Measurements from ENCODE around the gene IL17C.

IL17C gene

DNA sequence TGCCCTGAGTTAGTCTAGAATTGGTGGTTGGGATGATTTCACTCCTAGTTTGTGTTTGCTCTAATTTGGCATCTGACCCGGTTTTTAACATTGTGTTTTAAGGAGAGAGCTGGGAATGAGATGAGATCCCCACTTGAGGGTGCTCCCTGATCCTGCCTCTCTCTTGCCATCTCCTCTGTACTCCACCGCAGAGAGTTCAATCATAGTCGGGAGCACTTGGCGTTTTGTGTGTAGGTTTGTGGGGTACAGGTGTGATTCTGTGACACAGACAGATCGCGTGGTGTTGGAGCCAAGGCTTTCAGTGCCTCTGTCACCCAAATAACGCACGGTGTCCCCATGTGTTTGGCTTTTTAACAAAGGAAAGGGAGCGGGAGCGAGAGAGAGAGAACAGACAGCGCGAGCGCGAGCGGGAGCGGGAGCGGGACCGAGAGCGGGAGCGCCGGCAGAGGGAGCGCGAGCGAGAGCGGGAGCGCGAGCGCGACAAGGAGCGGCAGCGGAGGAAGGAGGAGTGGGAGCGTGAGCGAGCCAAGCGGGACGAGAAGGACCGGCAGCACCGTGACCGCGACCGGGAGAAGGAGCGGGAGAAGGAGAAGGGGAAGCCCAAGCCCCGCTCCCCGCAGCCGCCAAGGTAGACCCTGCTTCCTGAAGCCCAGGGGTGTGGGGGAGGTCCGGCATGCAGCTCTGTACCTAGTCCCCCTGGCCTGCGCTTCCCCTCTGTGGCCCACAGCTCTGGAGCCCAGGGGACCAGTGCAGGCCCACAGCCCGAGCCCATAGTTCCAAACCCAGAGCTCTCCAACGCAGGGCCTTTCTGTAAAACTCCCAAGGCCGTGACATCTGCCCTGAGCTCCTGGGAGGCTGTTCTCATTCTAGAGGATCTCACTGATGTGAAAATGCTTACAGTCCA, 27.2 kb upstream of the IL17C start:
- DNase-seq, result no peak

DNA sequence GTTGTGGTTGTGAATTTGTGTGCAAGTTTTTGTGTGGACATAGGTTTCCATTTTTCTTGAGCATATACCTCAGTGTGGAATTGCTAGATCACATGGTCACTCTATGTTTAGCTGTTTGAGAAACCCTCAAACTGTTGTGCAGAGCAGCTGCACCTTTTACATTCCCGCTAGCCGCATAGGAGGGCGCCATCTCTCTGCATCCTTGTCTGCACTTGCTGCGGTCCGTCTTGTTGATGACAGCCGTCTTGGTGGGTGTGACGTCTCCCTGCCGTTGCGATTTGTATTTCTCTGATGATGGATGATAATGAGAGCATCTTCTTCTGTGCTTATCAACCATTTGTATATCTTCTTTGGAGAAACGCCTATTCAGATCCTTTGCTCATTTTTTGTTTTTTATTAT, 25.1 kb upstream of the IL17C start:
- DNase-seq, result no peak

- no peak for DNase-seq
Measured at GRCh38 chr16:88613911-88614817, 24.2 kb upstream of the IL17C start.

- peak; percentile 14 for DNase-seq
Measured at GRCh38 chr16:88614818-88615580, 23.4 kb upstream of the IL17C start.

DNA sequence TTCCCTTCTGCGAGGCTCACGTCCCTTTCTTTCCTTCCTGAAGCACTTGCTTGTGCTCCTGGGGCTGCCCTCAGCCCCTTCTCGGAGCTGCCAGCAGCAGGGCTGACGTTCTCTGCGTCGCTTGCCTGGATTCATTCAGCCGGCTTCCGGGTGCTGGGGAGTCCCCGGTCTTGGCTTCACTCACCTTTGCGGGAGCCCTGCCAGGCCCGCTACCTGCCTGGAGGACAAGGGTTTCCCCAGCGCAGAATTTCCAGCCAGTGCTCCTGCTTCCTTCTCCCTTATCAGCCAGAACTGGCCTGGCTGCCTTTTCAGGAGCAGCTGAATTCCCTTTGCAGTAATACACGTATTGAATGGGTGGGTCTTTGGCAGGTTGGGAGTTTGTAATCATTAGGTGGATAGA, 22.1 kb upstream of the IL17C start:
- DNase-seq, result no peak

DNA sequence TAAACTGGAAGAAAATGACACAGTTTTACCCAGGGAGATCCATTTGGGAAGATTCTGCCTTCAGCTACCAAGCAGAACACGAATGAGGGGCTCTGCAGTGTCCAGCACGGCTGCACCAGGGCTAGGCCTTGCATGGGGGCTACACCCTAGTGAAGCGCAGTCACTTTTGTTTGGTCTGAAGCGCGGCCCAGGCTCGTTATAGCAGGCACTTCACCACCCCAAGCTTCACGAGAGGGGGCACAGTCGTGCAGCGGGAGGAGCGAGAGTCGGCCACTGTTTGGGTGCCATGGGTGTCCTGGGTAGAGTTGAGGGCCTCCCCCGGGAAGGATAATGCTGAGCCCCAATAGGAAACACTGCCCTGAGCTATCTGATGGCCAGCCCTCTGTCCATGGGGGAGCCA, 21.6 kb upstream of the IL17C start:
- no peak for DNase-seq

DNA sequence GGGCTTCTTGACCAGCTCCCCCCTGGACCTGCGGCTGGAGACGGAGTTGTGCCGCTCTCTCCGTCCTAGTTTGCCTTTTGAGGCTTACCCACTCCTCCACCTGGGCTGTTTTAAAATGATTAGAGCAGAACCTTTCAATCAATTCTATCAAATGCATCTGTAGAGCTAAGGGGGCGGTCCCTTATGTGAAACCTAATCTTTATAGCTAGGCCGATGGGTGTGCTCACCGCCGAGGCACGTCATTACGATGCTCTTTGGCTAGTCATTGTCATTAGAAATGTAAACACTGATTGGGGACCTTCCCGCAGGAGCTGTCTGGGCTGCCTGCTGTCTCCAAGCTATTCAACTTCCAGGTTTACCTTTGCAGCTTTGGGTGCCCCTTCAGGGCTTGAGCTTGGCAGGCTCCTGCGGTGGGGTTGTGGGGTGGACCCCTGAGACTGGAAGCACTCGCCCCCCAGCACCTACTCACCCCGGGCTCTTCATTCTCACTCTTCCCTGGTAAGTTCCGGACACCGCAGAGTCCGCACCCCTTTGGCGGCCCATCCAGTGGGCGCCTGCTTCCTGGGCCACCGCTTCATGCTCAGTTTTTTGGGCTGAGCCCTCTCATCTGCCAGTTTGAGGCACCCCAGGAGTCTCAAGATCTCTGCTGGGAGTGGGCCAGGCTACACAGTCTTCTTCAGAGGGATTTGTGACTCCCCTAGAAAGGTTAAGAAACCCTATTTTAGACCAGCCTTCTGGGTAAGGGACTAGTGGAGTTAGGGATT, 20.9 kb upstream of the IL17C start:
- no peak for DNase-seq

DNA sequence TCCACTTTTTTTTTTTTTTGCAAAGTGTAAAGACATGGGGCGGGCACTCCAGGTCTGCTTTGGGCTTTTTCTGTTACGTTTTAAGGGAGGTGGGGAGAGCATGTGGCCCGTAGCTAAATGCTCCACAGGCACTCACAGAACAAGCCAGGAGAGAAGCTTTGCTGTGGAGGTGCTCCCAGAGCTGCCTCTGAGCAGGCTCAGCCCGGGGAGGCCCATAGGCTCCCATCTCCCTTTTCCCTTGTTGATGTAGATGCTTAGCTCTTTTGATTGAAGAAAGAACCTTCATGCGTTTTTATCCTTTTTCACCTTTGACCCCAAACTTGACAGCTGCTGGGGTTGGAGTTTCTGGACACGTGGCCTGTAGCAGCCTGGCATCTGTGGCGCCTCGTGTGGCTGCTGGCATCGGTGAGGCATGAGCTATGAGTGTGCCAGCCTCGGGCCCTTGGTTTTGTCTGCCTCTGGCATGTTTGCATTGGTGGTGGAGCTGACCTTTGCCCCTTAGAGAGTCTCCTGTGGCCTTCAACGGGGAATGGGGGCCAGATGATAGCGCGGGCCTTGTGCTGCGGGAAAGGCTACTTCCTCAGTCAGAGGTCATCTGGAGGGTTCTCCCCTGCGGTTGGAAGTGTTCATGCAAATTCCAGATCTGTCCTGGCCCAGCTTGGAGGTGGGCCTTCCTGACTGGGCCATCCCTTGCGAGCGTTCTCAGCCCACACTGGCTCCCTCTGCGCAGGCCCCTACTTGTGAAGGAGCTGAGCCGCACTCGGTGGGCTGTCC, 20.0 kb upstream of the IL17C start:
- no peak for DNase-seq

GRCh38 chr16:88618956-88619667, 19.3 kb upstream of the IL17C start:
- no peak for DNase-seq

DNA sequence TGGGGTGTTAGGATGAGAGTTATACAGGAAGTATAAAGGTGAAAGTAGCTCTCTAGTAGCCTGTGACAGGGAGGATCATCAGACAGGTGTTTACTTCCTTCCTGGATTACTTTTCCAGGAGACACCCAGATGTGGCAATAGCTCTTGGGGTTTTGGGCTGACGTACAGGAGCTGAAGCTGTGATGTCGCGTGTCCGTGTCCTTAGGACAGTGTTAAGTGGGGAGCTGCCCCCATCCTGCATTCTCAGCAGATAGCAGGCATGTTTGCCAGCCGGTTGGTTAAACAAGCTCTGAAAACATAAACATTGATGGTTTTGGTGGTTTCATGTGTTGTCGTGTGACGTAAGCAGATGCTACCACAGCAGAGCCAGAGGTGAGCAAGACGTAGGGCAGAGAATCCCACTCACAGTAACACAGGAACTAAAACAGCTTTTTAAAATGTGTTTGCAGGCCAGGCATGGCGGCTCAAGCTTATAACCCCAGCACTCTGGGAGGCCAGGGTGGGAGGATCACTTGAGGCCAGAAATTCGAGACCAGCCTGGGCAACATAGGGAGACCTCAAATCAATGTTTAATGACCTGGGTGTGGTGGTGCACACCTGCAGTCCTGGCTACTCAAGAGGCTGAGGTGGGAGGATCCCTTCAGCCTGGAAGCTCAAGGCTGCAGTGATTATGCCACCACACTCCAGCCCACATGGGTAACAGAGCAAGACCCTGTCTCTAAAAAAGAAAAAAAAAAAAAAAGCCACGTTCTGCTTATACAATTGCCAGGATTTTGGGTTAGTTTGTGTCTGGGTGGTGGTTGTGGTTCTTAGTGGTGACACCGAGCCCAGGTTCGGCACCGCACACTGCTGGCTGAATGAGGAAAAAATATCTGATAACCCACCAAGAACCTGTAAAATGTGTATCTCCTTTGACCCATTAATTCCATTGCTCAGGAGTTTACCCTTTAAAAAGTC, 18.2 kb upstream of the IL17C start:
- no peak for DNase-seq

DNA sequence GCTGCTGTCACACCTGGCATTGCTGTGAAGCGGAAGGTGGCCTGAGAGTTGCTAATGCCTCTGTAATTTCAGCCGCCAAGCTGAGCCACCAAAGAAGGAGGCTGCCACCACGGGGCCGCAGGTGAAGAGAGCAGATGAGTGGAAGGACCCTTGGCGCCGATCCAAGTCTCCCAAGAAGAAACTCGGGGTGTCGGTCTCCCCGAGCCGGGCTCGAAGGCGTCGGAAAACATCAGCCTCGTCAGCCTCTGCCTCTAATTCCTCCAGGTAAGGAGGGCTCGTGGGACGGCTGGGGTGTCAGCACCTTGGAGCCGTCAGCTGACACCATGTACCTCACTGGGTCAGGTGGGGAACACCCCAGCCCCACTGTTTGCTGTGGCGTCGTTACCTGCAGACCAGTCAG, 16.2 kb upstream of the IL17C start:
- no peak for DNase-seq

GRCh38 chr16:88622866-88623265, 15.5 kb upstream of the IL17C start:
- no peak for DNase-seq

GRCh38 chr16:88623858-88624257, 14.5 kb upstream of the IL17C start:
- DNase-seq, result no peak

DNA sequence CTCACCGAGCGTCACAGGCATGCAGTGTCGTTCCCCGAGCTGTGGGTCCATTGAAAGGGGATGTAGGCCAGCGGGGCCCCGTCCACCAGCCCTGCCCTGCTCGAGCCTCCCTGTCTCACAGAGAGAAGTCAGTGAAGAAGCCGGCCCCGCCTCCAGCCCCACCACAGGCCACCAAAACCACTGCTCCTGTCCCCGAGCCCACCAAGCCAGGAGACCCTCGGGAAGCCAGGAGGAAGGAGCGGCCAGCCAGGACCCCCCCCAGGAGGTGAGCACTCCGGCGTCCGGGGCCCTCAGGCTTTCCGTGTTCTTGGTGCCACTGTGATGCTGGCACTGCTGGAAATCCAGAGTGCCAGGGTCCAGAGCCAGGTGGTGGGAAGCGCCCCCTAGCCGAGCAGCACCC, 13.9 kb upstream of the IL17C start:
- no peak for DNase-seq

DNA sequence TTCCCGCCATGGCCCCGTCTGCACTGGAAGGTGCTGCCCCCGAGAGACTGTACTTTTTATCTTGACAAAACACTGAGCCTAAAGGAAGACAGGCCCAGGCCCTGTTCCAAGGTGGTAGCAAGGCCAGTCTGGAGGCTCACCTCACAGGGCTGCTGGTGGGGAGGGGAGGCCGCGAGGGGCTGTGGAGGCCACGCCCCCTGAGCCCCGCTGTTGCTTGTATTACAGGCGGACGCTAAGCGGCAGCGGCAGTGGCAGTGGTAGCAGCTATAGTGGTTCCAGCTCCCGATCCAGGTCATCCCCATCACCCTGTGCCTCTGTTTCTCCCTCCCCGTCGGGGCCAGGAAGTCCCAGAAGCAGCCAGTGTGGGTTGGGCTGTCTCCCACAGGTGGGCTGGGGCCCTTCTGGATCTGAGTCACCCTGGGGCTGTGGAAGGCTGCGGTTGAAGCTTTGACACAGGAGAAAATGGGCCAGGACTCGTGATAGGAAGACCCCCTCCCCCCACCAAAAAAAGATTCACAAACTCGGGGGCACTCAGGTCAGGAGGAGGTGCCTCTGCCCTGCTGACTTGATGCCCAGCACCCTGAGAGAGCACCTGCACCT, 13.3 kb upstream of the IL17C start:
- no peak for DNase-seq

- no peak for DNase-seq
Measured at GRCh38 chr16:88626646-88627045, 11.7 kb upstream of the IL17C start.

DNA sequence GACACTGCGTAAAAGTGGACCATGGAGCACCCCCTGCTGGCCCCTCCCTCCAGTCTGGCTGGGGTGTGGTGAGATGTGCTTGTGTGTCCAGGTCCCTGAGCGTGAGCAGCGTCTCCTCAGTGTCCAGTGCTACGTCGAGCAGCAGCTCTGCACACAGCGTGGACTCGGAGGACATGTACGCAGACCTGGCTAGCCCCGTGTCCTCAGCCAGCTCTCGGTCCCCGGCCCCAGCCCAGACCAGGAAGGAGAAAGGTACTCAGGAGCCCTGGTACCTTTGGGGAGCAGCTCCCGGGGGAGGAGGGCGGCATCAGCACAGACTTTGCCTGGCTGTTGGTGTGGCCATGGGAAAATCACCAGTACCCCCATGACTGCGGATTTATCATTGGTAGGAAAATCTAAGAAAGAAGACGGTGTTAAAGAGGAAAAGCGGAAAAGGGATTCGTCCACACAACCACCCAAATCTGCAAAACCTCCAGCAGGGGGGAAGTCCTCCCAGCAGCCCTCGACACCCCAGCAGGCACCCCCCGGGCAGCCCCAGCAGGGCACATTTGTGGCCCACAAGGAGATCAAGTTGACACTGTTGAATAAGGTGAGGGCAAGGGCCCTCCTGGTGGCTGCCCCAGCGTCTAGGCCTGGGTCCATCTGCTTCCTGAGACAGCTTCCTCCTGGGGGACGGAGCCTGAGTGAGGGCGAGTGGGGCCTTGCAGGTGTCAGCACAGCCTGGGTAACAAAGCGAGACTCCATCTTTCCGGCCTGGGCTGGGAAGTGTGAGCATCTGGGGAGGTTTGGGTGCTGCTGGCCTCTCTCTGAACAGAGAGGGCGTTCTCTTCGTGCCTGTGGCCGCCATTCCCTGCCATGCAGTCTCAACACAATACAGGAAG, 10.6 kb upstream of the IL17C start:
- no peak for DNase-seq

DNA sequence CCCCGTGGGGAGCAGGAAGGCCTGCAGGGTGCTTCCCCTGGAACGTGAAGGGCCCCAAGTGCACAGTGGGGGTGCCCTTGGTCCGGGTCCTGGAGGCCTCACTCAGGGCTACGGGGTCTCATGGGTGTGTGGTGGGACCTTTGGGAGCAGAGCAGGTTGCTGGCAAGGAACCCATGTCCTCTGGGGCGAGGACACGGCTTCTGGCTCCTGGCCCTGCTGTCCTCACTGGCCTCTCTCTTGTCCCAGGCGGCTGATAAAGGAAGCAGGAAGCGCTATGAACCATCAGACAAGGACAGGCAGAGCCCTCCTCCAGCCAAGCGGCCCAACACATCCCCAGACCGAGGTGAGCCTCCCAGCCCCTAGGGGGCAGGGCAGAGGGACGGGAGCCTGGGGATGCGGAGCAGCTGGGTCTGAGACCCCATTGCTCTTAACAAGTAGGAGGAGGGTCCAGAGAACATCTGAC, 9.8 kb upstream of the IL17C start:
- no peak for DNase-seq
